GM10847 (cell line): ENCODE measurements around the gene FAM174C.

ENCODE experiments used
- POLR2A ChIP-seq: IDR thresholded peaks from 2 replicates; pipeline ENCODE4 v1.6.1; 2011; ENCODE audit not compliant: insufficient read length; ENCODE audit errors: extremely low read depth

Gene FAM174C

GRCh38 chr19:1270213-1270853, 5.0 kb upstream of the FAM174C start:
- TF ChIP-seq POLR2A: no peak

GRCh38 chr19:1270854-1271527, 4.3 kb upstream of the FAM174C start:
- TF ChIP-seq POLR2A: peak; percentile 7

- TF ChIP-seq POLR2A: no peak
Measured at GRCh38 chr19:1271528-1272422, 3.6 kb upstream of the FAM174C start.

GRCh38 chr19:1272423-1273262, 2.7 kb upstream of the FAM174C start:
- no peak for TF ChIP-seq POLR2A

GRCh38 chr19:1273263-1274041, 1.9 kb upstream of the FAM174C start:
- no peak for TF ChIP-seq POLR2A

GRCh38 chr19:1274081-1274851, 1.1 kb upstream of the FAM174C start:
- TF ChIP-seq POLR2A: no peak

GRCh38 chr19:1274852-1275259, 474 bp upstream of the FAM174C start:
- no peak for TF ChIP-seq POLR2A

GRCh38 chr19:1275976-1276627, 772 bp downstream of the FAM174C start:
- TF ChIP-seq POLR2A: no peak

GRCh38 chr19:1276628-1277022, 1.3 kb downstream of the FAM174C start:
- TF ChIP-seq POLR2A: no peak

DNA sequence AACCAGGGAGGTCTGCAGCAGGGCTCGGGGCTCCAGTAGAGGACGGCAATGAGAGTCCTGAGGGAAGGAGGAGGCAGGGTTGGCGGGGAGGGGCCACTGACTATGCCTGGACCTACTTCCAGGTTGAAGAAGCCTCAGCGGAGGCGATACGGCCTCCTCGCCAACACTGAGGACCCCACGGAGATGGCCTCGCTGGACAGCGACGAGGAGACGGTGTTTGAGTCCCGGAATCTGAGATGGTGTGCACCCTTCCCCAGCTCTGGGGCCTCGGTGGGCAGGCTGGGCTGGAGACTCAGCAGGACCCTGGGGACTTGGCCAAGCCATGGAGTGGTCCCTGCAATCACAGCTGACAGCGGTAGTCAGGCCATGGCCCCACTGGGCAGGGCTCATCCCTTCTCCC, 1.7 kb downstream of the FAM174C start:
- no peak for TF ChIP-seq POLR2A

GRCh38 chr19:1278074-1278473, 2.7 kb downstream of the FAM174C start:
- TF ChIP-seq POLR2A: no peak

- no peak for TF ChIP-seq POLR2A
Measured at GRCh38 chr19:1278713-1279660, 3.7 kb downstream of the FAM174C start.
